Endothelial cell of umbilical vein (primary cell): ENCODE results near the gene HLA-DOA. TPM values are rescaled to one million over a fixed set of nuclear protein-coding genes. Genes with fewer than 3 reads are reported as not detected.

ENCODE experiments used
- BruUV-seq: library from RNA; stranded (reverse); fragments of 400-500 nt; replicated peaks from 2 replicates; lab custom pipeline; 2021; lab: Mats Ljungman, UMichigan
- CTCF ChIA-PET: fragments of 300-600, 350-600 bp; sonication (Branson Sonifier 250); formaldehyde crosslinking; loops from one replicate; lab custom pipeline; 2021; ENCODE audit warnings: antibody characterized with exemption, inconsistent platforms; lab: Charles Lee
- POLR2A ChIA-PET: fragments of 300-600, 350-600 bp; sonication (Branson Sonifier 250); formaldehyde crosslinking; loops from one replicate; lab custom pipeline; 2021; ENCODE audit warnings: antibody characterized with exemption, inconsistent platforms; lab: Charles Lee
- DNase-seq: peaks from one replicate; pipeline ENCODE4 v3.0.0-alpha.2; 2011; ENCODE audit warnings: low read depth, low spot score
- FAIRE-seq: peaks from 2 replicates; lab custom pipeline; 2011; peaks lifted over from hg19 to GRCh38; lab: Jason Lieb, UNC
- H2AFZ ChIP-seq: 2 replicates; pipeline ENCODE4 v1.6.0; 2012; ENCODE audit warnings: low read depth, low read length, control low read depth, inconsistent platforms
- H3K27ac ChIP-seq: 2 replicates; pipeline ENCODE4 v1.5.1; 2011; ENCODE audit warnings: low read depth, mild to moderate bottlenecking, control low read depth, low read length, moderate library complexity; ENCODE audit not compliant: insufficient read depth
- H3K27me3 ChIP-seq, 2 experiments: 2 replicates each; pipeline versions ENCODE4 v1.6.0 to v1.6.1; 2011; ENCODE audit warnings: low read length in 2 of 2, mixed read lengths in 1 of 2; ENCODE audit not compliant: control insufficient read depth in 2 of 2, insufficient read depth in 2 of 2
- H3K36me3 ChIP-seq, 2 experiments: 2 replicates in 1 of 2; 3 replicates in 1 of 2; pipeline ENCODE4 v1.5.1; 2011; ENCODE audit warnings: low read length in 2 of 2, mild to moderate bottlenecking in 1 of 2, moderate library complexity in 1 of 2; ENCODE audit not compliant: control insufficient read depth in 2 of 2, insufficient read depth in 2 of 2; ENCODE audit errors: extremely low read depth in 1 of 2
- H3K4me1 ChIP-seq: 3 replicates; pipeline ENCODE4 v1.5.1; 2011; ENCODE audit warnings: mild to moderate bottlenecking, low read length; ENCODE audit not compliant: control insufficient read depth, insufficient read depth; ENCODE audit errors: extremely low read depth
- H3K4me2 ChIP-seq: 2 replicates; pipeline ENCODE4 v1.6.1; 2011; ENCODE audit warnings: low read length, control low read depth, mixed read lengths; ENCODE audit not compliant: insufficient read depth
- H3K4me3 ChIP-seq, 3 experiments: fragments of 200-600 bp in 1 of 3; sonication (generic), shearing (Covaris generic) in 1 of 3; replicated peaks in 1 of 3; 2 replicates each; pipeline ENCODE4 v1.5.1; 2011 to 2016; ENCODE audit warnings: control low read depth in 3 of 3, low read length in 3 of 3, mild to moderate bottlenecking in 2 of 3, inconsistent platforms in 1 of 3, low read depth in 1 of 3, moderate library complexity in 1 of 3; ENCODE audit not compliant: insufficient read depth in 1 of 3
- H3K79me2 ChIP-seq: 2 replicates; pipeline ENCODE4 v1.6.0; 2012; ENCODE audit warnings: low read length, inconsistent platforms; ENCODE audit not compliant: control insufficient read depth, insufficient read depth
- H3K9ac ChIP-seq: replicated peaks from 2 replicates; pipeline ENCODE3; 2011; ENCODE audit warnings: low read length, control low read depth; ENCODE audit not compliant: insufficient read depth; ENCODE audit errors: extremely low read depth
- H3K9me1 ChIP-seq: replicated peaks from 3 replicates; pipeline ENCODE4 v1.6.0; 2011; ENCODE audit warnings: mild to moderate bottlenecking, low read length; ENCODE audit not compliant: control insufficient read depth, insufficient read depth; ENCODE audit errors: extremely low read depth
- H3K9me3 ChIP-seq: replicated peaks from 2 replicates; pipeline ENCODE4 v1.5.1; 2012; ENCODE audit warnings: low read length, inconsistent platforms; ENCODE audit not compliant: control insufficient read depth, insufficient read depth
- H4K20me1 ChIP-seq: replicated peaks from 2 replicates; pipeline ENCODE3; 2011; ENCODE audit warnings: mild to moderate bottlenecking, low read length; ENCODE audit not compliant: control insufficient read depth, insufficient read depth; ENCODE audit errors: extremely low read depth
- EZH2 ChIP-seq: IDR thresholded peaks from 2 replicates; pipeline ENCODE4 v1.6.1; 2012; ENCODE audit warnings: borderline replicate concordance, low read depth, mild to moderate bottlenecking, moderate library complexity, low read length, inconsistent platforms; ENCODE audit not compliant: severe bottlenecking
- FOS ChIP-seq: IDR thresholded peaks from 2 replicates; pipeline ENCODE4 v1.6.1; 2011; ENCODE audit warnings: mild to moderate bottlenecking, low read length, moderate library complexity, borderline replicate concordance; ENCODE audit not compliant: insufficient read depth
- GATA2 ChIP-seq: IDR thresholded peaks from 2 replicates; pipeline ENCODE4 v1.7.0; 2011; ENCODE audit warnings: low read depth, mild to moderate bottlenecking, moderate library complexity, mixed read lengths, low read length; ENCODE audit not compliant: insufficient read length, insufficient read depth
- JUN ChIP-seq: IDR thresholded peaks from 2 replicates; pipeline ENCODE4 v1.6.1; 2011; ENCODE audit warnings: borderline replicate concordance, low read depth; ENCODE audit not compliant: insufficient read length, insufficient read depth
- MAX ChIP-seq: IDR thresholded peaks from 2 replicates; pipeline ENCODE4 v1.6.1; 2011; ENCODE audit not compliant: insufficient read depth, insufficient read length
- MYC ChIP-seq: IDR thresholded peaks from one replicate; pipeline ENCODE4 v1.6.1; 2011; ENCODE audit warnings: mild to moderate bottlenecking, low read depth, low read length
- POLR2A ChIP-seq: IDR thresholded peaks from 2 replicates; pipeline ENCODE4 v1.6.1; 2012; ENCODE audit warnings: low read depth, mild to moderate bottlenecking, control low read depth, low read length
- POLR2AphosphoS5 ChIP-seq: IDR thresholded peaks from 2 replicates; pipeline ENCODE4 v1.6.1; 2012; ENCODE audit warnings: low read depth, mild to moderate bottlenecking, control low read depth, low read length, moderate library complexity; ENCODE audit not compliant: insufficient read depth
- dilution Hi-C: fragments of 300-500 bp; cut with MboI; formaldehyde crosslinking; loops from one replicate; pipeline ENCODE4 v1.15.0; 2019; ENCODE audit warnings: low sequenced_read_pairs; ENCODE audit not compliant: extremely low pct_ligation_motif_present
- intact Hi-C: fragments of 100-400 bp; cut with micrococcal nuclease; formaldehyde crosslinking; loops from one replicate; pipeline ENCODE4 v1.10.0; 2022
- polyA plus RNA-seq, 4 experiments: library from polyadenylated mRNA; depleted of rRNA in 3 of 4; stranded (reverse) in 3 of 4; unstranded in 1 of 4; fragments of >200 nt; gene quantifications; 2 replicates each; pipeline versions ENCODE4 v1.2.1 to v1.2.3, GENCODE V29; 2011 to 2012; ENCODE audit warnings: missing spikeins in 1 of 4
- total RNA-seq: library from RNA; stranded (reverse); gene quantifications from 2 replicates; pipeline ENCODE4 v1.2.3, GENCODE V29; 2021
- TF ChIP-seq, protein P1 (sequence below), 2 donors: IDR thresholded peaks; 1 replicate in 1 of 2; 2 replicates in 1 of 2; pipeline ENCODE4 v1.5.1; 2011; ENCODE audit warnings: low read length in 2 of 2, mild to moderate bottlenecking in 2 of 2, moderate library complexity in 2 of 2, control low read depth in 1 of 2, inconsistent platforms in 1 of 2, low read depth in 1 of 2; ENCODE audit not compliant: insufficient read depth in 1 of 2; ENCODE audit errors: extremely low read depth in 1 of 2

The HLA-DOA gene
- total and polyA plus RNA-seq, 2 donors (not counting 3 experiments of a cell fraction or from before 2014, with no cell fraction given) = not detected

GRCh38 chr6:32963866-32964265 is 45.5 kb downstream of the HLA-DOA start:
- DNase-seq (no peak), FAIRE-seq (no peak)
- TF ChIP-seq FOS (no peak), POLR2AphosphoS5 (no peak), EZH2 (no peak), MAX (no peak), GATA2 (no peak), JUN (no peak), POLR2A (no peak), MYC (no peak)
- TF ChIP-seq, protein P1, sequence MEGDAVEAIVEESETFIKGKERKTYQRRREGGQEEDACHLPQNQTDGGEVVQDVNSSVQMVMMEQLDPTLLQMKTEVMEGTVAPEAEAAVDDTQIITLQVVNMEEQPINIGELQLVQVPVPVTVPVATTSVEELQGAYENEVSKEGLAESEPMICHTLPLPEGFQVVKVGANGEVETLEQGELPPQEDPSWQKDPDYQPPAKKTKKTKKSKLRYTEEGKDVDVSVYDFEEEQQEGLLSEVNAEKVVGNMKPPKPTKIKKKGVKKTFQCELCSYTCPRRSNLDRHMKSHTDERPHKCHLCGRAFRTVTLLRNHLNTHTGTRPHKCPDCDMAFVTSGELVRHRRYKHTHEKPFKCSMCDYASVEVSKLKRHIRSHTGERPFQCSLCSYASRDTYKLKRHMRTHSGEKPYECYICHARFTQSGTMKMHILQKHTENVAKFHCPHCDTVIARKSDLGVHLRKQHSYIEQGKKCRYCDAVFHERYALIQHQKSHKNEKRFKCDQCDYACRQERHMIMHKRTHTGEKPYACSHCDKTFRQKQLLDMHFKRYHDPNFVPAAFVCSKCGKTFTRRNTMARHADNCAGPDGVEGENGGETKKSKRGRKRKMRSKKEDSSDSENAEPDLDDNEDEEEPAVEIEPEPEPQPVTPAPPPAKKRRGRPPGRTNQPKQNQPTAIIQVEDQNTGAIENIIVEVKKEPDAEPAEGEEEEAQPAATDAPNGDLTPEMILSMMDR (IDR thresholded peaks at IDR 0.05; ENCODE audit: extremely low read depth in 1 of 2, insufficient read depth in 1 of 2, low read depth in 1 of 2, low read length in 2 of 2) = no peak
- Histone ChIP-seq H3K9ac (no peak overlapping the region), H3K27me3 (no peaks in the 10 kb centered on the region), H3K79me2 (peaks cover 1% of the 10 kb centered on the region), H3K27ac (no peak overlapping the region), H3K9me1 (no peaks in the 10 kb centered on the region), H3K36me3 (no peaks in the 10 kb centered on the region), H3K9me3 (no peaks in the 10 kb centered on the region), H4K20me1 (no peaks in the 10 kb centered on the region), H3K4me2 (no peak overlapping the region), H3K4me3 (no peak overlapping the region), H3K4me1 (peaks cover 26% of the 10 kb centered on the region), H2AFZ (no peak overlapping the region)
- intact Hi-C loops (no loop called here), dilution Hi-C loops (no loop called here)
- ChIA-PET CTCF (interaction anchor here (0.7 to 3.8 kb wide), 5 partner anchors 10 to 126 kb away, joined by 3 to 25 read pairs (median 22); partner anchors contain the start of genes HLA-DMA and TAP2), POLR2A (interaction anchor here (0.6 to 1.6 kb wide), 2 partner anchors 8 to 10 kb away, joined by 4 to 15 read pairs; no protein-coding TSS in a partner anchor)
- BruUV-seq = no TSS peak
